Measurements from ENCODE around the gene MAPK8IP1. TPM values are rescaled to one million over a fixed set of nuclear protein-coding genes. Genes with fewer than 3 reads are reported as not detected.

The MAPK8IP1 gene
- total RNA-seq, 1 donor from 2014 or later, result 18.8 TPM

DNA sequence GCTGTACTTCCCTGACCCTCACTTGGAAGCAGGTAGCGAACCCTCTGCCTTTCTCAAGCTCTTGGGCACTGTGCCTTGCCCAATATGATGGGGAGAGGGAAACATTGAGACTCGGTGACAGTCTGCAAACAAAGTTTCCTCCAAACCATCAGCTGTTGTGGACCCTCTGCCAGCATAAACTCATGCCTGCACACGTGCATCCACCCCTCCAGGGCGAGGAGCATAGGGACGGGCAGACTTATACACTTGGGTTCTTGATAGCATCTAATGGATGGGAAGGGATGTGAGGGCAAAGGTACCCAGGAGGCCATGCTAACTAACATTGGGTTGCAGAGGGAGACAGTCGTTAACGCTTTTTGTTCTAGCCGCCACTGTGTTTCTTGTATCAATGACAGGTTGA, 8.2 kb upstream of the MAPK8IP1 start:
- no peak overlapping the region for H3K4me3 ChIP-seq (ENCODE audit: low read length in 3 of 3)
- H3K9ac ChIP-seq (ENCODE audit: low read depth in 1 of 3, low read length in 3 of 3), result no peak overlapping the region
- no peaks in the 10 kb centered on the region for H3K27me3 ChIP-seq (ENCODE audit: control insufficient read depth in 3 of 3, insufficient read depth in 3 of 3, low read length in 3 of 3)
- no peaks in the 10 kb centered on the region for H3K9me3 ChIP-seq (ENCODE audit: control insufficient read depth in 3 of 3, low read length in 3 of 3)
- peaks cover 8 to 15% (median 13%) of the 10 kb centered on the region in 3 donors for H3K4me1 ChIP-seq (ENCODE audit: control insufficient read depth in 3 of 3, insufficient read depth in 3 of 3, low read length in 3 of 3)
- H3K36me3 ChIP-seq (ENCODE audit: control insufficient read depth in 3 of 3, insufficient read depth in 3 of 3, low read length in 3 of 3), result peaks cover 70 to 82% (median 74%) of the 10 kb centered on the region in 3 donors
- no peak overlapping the region for H3K27ac ChIP-seq (ENCODE audit: low read depth, low read length)

- no peak overlapping the region for H3K9ac ChIP-seq (ENCODE audit: low read depth in 1 of 3, low read length in 3 of 3)
- H3K27me3 ChIP-seq (ENCODE audit: control insufficient read depth in 3 of 3, insufficient read depth in 3 of 3, low read length in 3 of 3), result no peaks in the 10 kb centered on the region
- peaks cover 71 to 83% (median 74%) of the 10 kb centered on the region in 3 donors for H3K36me3 ChIP-seq (ENCODE audit: control insufficient read depth in 3 of 3, insufficient read depth in 3 of 3, low read length in 3 of 3)
- H3K27ac ChIP-seq (ENCODE audit: low read depth, low read length), result no peak overlapping the region
- no peaks in the 10 kb centered on the region for H3K9me3 ChIP-seq (ENCODE audit: control insufficient read depth in 3 of 3, low read length in 3 of 3)
- H3K4me1 ChIP-seq (ENCODE audit: control insufficient read depth in 3 of 3, insufficient read depth in 3 of 3, low read length in 3 of 3), result peaks cover 8 to 15% (median 13%) of the 10 kb centered on the region in 3 donors
- no peak overlapping the region for H3K4me3 ChIP-seq (ENCODE audit: low read length in 3 of 3)
Measured at GRCh38 chr11:45877845-45878244, 7.6 kb upstream of the MAPK8IP1 start.

- peaks cover 11 to 16% (median 16%) of the 10 kb centered on the region in 3 donors for H3K4me1 ChIP-seq (ENCODE audit: control insufficient read depth in 3 of 3, insufficient read depth in 3 of 3, low read length in 3 of 3)
- H3K9me3 ChIP-seq (ENCODE audit: control insufficient read depth in 3 of 3, low read length in 3 of 3), result no peaks in the 10 kb centered on the region
- H3K4me3 ChIP-seq (ENCODE audit: low read length in 3 of 3), result no peak overlapping the region
- H3K27ac ChIP-seq (ENCODE audit: low read depth, low read length), result no peak overlapping the region
- H3K36me3 ChIP-seq (ENCODE audit: control insufficient read depth in 3 of 3, insufficient read depth in 3 of 3, low read length in 3 of 3), result peaks cover 59 to 67% (median 60%) of the 10 kb centered on the region in 3 donors
- H3K9ac ChIP-seq (ENCODE audit: low read depth in 1 of 3, low read length in 3 of 3), result no peak overlapping the region
- no peaks in the 10 kb centered on the region for H3K27me3 ChIP-seq (ENCODE audit: control insufficient read depth in 3 of 3, insufficient read depth in 3 of 3, low read length in 3 of 3)
Measured at GRCh38 chr11:45879803-45880686, 5.4 kb upstream of the MAPK8IP1 start.

DNA sequence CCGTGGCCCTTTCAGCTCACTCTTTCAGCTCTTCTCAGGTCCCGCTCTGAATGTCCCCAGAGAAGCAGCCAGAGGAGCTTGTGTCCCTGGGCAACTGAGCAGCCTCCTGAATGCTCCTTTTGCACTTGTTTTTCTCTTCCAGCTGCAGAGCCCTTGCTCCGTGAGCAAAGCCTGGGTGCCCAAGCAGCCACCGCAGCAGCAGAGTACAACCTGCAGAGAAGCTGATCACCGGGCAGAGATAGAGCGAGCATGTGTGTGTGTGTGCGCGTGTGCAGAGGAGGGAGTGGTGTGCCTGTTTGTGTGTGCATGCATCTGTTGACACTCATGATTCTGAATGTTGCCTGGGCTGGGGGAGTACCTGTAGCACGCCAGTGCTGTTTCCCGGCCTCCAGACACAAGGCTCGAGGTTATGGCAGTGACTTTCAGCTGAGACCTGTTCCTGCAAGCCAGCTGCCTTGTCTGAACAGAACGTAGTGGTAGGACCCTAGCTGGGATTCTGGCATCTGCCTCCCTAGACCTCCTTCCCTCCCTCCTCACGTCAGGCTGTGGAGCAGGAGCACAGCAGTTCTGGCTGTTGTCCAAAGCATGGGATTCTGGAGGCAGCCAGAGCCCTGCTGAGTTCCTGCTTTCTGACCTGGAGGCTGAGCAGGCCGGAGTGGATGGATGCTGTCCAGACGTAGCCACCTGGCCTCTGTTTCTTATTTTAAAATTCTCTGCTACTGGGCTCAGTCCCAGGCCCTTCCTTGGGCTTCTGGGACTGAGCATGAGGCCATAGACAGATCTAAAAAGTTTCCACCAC, 4.5 kb upstream of the MAPK8IP1 start:
- H3K27me3 ChIP-seq (ENCODE audit: control insufficient read depth in 3 of 3, insufficient read depth in 3 of 3, low read length in 3 of 3), result no peaks in the 10 kb centered on the region
- H3K4me3 ChIP-seq (ENCODE audit: low read length in 3 of 3), result no peak overlapping the region
- H3K27ac ChIP-seq (ENCODE audit: low read depth, low read length), result no peak overlapping the region
- peak overlapping the region in 1 of 3 donors; percentile 25 for H3K9ac ChIP-seq (ENCODE audit: low read depth in 1 of 3, low read length in 3 of 3)
- H3K36me3 ChIP-seq (ENCODE audit: control insufficient read depth in 3 of 3, insufficient read depth in 3 of 3, low read length in 3 of 3), result peaks cover 52 to 58% (median 52%) of the 10 kb centered on the region in 3 donors
- peaks cover 13 to 18% (median 18%) of the 10 kb centered on the region in 3 donors for H3K4me1 ChIP-seq (ENCODE audit: control insufficient read depth in 3 of 3, insufficient read depth in 3 of 3, low read length in 3 of 3)
- no peaks in the 10 kb centered on the region for H3K9me3 ChIP-seq (ENCODE audit: control insufficient read depth in 3 of 3, low read length in 3 of 3)

DNA sequence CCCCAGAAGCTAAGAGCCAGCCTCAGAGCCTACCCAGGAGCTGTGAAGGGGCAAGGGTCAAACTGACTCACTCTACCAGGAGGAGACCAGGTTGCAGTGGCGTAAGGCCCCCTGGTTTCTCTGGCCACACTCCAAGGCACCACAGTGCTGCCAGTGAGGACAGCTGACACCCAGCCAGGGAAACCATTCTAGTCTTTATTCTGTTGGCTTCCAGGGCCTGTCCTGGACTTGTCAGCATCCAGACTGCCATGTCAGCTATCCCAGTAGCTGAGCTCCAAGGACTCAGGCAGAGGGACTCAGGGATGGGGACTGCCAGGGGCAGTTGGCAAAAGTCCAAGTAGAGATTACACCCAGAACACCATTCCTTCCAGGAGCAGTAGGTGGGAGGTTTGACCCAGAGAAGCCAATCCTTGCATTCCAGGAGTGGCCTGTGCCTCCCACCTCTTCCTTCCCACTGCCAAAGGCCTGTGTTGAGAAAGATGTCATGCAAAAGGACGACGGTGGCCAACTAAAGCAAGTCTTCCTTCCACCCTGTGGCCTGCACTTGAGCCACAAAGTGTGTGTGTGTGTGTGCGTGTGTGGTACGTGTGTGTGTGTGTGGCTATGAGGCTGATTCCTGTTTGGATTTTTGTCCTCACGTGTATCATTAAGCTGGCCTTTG, 3.6 kb upstream of the MAPK8IP1 start:
- Histone ChIP-seq H3K36me3 (ENCODE audit: control insufficient read depth in 3 of 3, insufficient read depth in 3 of 3, low read length in 3 of 3) (peaks cover 49 to 50% (median 50%) of the 10 kb centered on the region in 3 donors), H3K9ac (ENCODE audit: low read depth in 1 of 3, low read length in 3 of 3) (no peak overlapping the region), H3K27ac (ENCODE audit: low read depth, low read length) (no peak overlapping the region), H3K9me3 (ENCODE audit: control insufficient read depth in 3 of 3, low read length in 3 of 3) (no peaks in the 10 kb centered on the region), H3K4me3 (ENCODE audit: low read length in 3 of 3) (no peak overlapping the region), H3K4me1 (ENCODE audit: control insufficient read depth in 3 of 3, insufficient read depth in 3 of 3, low read length in 3 of 3) (peaks cover 13 to 18% (median 18%) of the 10 kb centered on the region in 3 donors), H3K27me3 (ENCODE audit: control insufficient read depth in 3 of 3, insufficient read depth in 3 of 3, low read length in 3 of 3) (no peaks in the 10 kb centered on the region)

DNA sequence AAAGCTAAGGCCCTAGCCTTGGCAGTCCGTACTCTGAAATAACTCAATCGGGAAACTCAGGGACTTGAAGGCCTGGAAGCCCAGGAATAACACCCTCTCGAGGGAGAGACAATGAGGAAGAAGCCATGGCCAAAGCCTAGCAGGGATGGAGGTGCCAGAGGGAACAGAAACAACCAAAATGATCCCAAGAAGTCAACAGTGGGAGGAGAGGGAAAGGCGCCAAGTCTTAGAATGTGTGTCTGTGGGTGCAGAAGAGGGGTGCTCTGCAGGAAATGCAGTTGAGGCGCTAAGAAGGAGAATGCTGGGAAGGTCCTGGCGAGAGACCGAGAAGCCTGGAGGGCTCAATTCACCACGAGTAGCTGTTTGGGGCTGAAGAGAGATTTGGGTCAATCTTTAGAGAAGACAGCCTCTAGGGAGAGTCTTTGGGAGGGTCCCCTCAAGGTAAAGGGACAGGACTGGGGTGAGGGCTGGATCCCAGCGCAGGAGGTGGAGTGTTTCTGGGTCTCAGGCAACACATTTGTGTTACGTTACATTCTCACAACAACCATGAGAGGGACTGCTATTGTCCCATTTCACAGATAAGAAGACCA, 760 bp upstream of the MAPK8IP1 start:
- Histone ChIP-seq H3K27ac (ENCODE audit: low read depth, low read length) (no peak overlapping the region), H3K36me3 (ENCODE audit: control insufficient read depth in 3 of 3, insufficient read depth in 3 of 3, low read length in 3 of 3) (peaks cover 29 to 33% (median 30%) of the 10 kb centered on the region in 3 donors), H3K4me3 (ENCODE audit: low read length in 3 of 3) (no peak overlapping the region)

DNA sequence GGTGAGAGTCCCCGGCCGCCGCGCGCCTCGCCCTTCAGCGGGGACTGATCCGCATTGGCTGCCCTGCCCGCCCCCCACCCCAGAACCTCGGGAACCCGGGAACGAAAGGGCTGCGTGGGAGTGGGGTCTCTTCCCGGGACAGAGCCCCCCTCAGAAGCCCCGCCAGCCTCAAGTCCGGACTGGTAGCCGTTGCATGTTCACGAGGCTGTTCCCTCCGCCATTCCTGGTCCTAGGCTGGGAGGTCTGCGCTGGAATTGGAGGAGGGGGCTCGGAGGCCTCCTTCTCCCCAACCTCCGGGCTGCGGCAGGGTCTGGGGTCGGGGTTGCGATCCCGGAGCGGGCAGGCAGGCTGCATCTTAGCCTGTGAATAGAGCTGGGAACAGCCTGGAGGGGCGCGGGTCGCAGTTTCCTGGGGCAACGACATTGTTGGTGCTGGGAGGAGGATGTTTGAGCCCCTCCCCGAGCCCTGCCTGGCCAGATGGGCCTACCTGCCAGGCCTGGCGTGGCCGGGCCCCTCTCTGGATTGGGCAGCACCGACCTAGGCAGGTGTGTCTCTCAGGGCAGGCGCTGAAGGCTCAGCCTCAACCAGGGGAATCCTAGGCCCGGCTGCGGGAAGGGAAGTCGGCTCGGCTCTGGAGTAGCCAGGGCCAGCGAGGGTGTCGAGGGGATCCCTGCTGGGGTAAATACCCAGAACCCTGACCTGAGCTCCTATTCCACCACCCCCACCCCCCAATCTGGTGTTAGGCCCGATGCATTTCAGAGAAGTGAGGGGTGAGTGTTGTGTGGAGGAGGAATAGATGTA, 670 bp downstream of the MAPK8IP1 start:
- H3K36me3 ChIP-seq (ENCODE audit: control insufficient read depth in 3 of 3, insufficient read depth in 3 of 3, low read length in 3 of 3), result peaks cover 15 to 19% (median 16%) of the 10 kb centered on the region in 3 donors
- H3K27ac ChIP-seq (ENCODE audit: low read depth, low read length), result no peak overlapping the region
- peak overlapping the region in 1 of 3 donors; percentile 50 for H3K9ac ChIP-seq (ENCODE audit: low read depth in 1 of 3, low read length in 3 of 3)
- H3K27me3 ChIP-seq (ENCODE audit: control insufficient read depth in 3 of 3, insufficient read depth in 3 of 3, low read length in 3 of 3), result no peaks in the 10 kb centered on the region
- H3K4me1 ChIP-seq (ENCODE audit: control insufficient read depth in 3 of 3, insufficient read depth in 3 of 3, low read length in 3 of 3), result peaks cover 7 to 10% (median 10%) of the 10 kb centered on the region in 3 donors
- peak overlapping the region in 2 of 3 donors; percentile 36 to 52 for H3K4me3 ChIP-seq (ENCODE audit: low read length in 3 of 3)
- no peaks in the 10 kb centered on the region for H3K9me3 ChIP-seq (ENCODE audit: control insufficient read depth in 3 of 3, low read length in 3 of 3)

More for the DNA sequence above, 760 bp upstream of the MAPK8IP1 start:
- no peaks in the 10 kb centered on the region for H3K9me3 ChIP-seq (ENCODE audit: control insufficient read depth in 3 of 3, low read length in 3 of 3)
- no peak overlapping the region for H3K9ac ChIP-seq (ENCODE audit: low read depth in 1 of 3, low read length in 3 of 3)
- H3K4me1 ChIP-seq (ENCODE audit: control insufficient read depth in 3 of 3, insufficient read depth in 3 of 3, low read length in 3 of 3), result peaks cover 13 to 18% (median 18%) of the 10 kb centered on the region in 3 donors
- H3K27me3 ChIP-seq (ENCODE audit: control insufficient read depth in 3 of 3, insufficient read depth in 3 of 3, low read length in 3 of 3), result no peaks in the 10 kb centered on the region

GRCh38 chr11:45886816-45887520, 1.5 kb downstream of the MAPK8IP1 start:
- Histone ChIP-seq H3K36me3 (ENCODE audit: control insufficient read depth in 3 of 3, insufficient read depth in 3 of 3, low read length in 3 of 3) (peaks cover 7 to 11% (median 7%) of the 10 kb centered on the region in 3 donors), H3K9me3 (ENCODE audit: control insufficient read depth in 3 of 3, low read length in 3 of 3) (no peaks in the 10 kb centered on the region), H3K9ac (ENCODE audit: low read depth in 1 of 3, low read length in 3 of 3) (no peak overlapping the region), H3K4me3 (ENCODE audit: low read length in 3 of 3) (no peak overlapping the region), H3K27me3 (ENCODE audit: control insufficient read depth in 3 of 3, insufficient read depth in 3 of 3, low read length in 3 of 3) (no peaks in the 10 kb centered on the region), H3K4me1 (ENCODE audit: control insufficient read depth in 3 of 3, insufficient read depth in 3 of 3, low read length in 3 of 3) (peaks cover 3 to 5% (median 5%) of the 10 kb centered on the region in 3 donors), H3K27ac (ENCODE audit: low read depth, low read length) (no peak overlapping the region)
